GM04503 (cell line): ENCODE data around the gene BRSK2.

ENCODE experiments used
- DNase-seq: peaks from one replicate; pipeline ENCODE4 v3.0.0-alpha.2; 2012; ENCODE audit warnings: low read depth

The BRSK2 gene

DNA sequence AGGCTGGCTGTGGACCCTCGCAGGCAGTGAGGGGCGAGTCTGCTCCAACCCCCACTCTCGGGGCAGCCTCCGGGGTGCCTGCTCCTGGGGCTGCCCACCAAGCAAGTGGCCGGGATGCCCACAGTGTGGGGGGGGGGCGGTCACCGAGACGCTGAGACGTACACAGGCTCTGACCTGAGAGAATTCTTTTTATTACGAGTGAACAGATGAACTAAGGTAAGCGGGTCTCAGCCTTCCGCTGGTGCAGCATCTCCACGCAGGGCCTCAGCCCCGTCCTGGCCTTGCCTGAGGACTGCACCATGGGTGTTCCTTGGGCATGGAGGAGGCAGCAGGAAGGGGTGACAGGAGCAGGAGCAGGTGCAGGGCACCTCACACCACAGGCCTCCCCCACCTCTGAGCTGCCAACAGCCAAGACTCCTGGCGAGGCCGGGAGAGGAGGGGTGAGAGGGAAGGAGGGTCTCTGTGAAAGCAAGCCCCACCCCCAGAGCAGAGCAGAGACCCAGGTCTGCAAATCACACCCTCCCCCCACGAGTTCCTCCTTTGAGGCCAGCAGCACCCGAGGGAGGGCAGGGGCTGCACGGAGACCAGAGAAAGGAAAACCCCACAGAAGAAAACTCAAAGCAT lies 79.7 kb downstream of the BRSK2 start:
- no peak for DNase-seq

- DNase-seq: no peak
Measured at GRCh38 chr11:1469911-1470680, 80.4 kb downstream of the BRSK2 start.

GRCh38 chr11:1470681-1471611 lies 81.2 kb downstream of the BRSK2 start:
- DNase-seq: no peak

DNA sequence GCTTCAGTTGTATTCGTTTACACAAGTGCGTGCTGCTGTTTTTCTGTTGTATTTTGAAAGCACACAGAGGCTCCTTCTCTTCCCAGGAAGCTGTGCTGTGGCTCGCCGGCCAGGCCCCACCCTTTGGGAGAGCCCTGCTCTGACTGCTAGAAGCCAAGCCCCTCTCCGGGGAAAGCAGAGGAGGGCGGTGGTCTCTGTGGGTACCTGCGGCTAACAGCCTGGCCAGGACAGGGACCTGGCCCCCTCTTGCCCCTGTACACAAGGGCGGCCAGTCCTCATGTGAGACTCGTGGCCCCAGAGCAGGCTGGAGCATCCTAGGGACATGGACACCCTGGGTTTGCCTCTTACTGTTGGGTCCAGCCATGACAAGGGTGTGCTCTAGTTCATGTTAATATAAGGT lies 82.0 kb downstream of the BRSK2 start:
- no peak for DNase-seq

- no peak for DNase-seq
Measured at GRCh38 chr11:1472180-1473005, 82.7 kb downstream of the BRSK2 start.

- DNase-seq: no peak
Measured at GRCh38 chr11:1473011-1473628, 83.4 kb downstream of the BRSK2 start.

GRCh38 chr11:1473786-1474185 lies 84.1 kb downstream of the BRSK2 start:
- no peak for DNase-seq

- no peak for DNase-seq
Measured at GRCh38 chr11:1475841-1476240, 86.1 kb downstream of the BRSK2 start.

GRCh38 chr11:1476940-1477736 lies 87.4 kb downstream of the BRSK2 start:
- DNase-seq: no peak

- DNase-seq: no peak
Measured at GRCh38 chr11:1478011-1478410, 88.3 kb downstream of the BRSK2 start.

GRCh38 chr11:1478544-1478943 lies 88.8 kb downstream of the BRSK2 start:
- no peak for DNase-seq

- DNase-seq: no peak
Measured at GRCh38 chr11:1479006-1479677, 89.4 kb downstream of the BRSK2 start.

DNA sequence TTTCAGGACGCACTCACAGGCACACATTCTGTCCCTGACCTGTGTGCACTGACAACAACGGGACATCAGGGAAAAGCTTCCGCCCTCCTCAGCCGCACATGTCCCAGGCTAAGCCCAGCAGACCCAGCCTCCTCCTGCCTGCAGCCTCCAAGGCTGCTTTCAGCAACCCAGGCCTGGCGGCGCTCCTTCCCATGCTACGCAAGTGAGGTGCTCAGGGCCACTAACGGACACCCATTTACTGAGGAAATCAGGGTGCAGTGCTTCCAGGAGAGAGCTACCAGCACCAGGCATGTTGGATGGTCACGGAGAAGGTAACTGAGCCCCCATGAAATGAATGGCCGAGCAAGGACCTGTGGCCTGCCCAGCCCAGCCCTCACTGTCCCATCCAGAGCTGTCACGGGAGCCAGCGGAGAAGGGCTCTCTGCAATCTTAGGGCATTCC lies 90.0 kb downstream of the BRSK2 start:
- DNase-seq: no peak

DNA sequence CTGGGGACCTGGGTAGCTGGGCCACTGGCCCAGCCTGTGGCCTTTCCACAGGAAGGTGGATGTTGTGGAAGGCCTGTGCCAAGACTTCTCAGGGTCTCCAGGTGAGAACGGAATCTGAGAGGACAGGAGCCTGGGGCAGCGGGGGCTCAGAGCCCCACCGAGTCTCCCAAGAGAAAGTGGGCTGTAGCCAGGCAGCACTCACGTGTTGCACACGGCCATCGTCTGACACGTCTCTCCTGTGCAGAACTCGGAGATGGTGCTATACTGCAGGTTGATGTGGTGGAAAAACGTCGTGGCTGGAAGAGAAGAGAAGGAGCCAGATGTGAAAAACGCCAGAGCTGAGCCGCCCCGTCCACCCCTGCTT lies 90.4 kb downstream of the BRSK2 start:
- DNase-seq: no peak

DNA sequence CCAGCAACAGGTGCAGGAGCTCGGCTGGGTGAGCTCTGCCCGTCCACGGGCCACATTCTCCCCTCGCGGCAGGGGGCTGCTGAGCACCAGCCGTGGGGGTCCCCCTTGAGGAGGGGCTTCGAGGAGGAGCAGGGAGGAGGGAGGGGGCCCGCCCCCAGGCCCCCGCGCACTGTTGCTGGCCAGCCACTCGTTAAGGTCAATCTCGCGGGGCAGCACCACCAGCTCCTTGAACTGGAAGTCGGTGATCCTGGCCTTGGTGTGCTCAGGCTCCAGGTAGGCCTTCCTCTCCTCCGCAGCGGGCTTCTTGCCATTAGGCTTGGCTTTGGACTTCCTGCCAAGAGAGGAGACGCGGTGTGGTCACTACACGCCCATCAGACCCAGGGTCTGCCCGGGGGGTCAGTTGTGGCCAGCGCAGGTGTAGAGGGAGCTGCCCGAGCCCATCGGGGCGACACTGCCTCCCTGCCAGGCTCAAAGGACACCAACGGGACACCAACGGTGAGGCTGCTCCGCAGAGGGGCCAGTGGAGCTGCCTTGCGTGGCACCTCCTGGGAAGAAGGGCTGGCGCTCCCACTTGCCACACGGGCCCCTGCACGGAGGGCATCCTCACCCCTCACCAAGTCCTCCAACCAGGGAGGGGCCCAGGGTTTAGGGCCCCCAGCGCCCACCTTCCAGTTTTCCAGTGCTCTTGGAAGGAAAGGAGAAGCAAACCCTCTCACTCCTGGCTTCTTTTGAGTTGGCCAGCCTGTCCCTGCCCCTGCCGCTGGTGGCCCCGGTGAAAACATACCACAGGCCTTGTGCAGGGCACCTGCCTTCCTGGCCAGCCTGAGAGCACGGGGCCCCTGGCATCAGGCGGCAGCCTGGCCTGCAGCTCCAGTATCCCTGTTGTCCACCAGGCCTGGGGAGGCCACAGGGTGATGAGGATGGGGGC lies 91.1 kb downstream of the BRSK2 start:
- no peak for DNase-seq

GRCh38 chr11:1481483-1481825 lies 91.7 kb downstream of the BRSK2 start:
- DNase-seq: no peak

GRCh38 chr11:1481861-1482441 lies 92.2 kb downstream of the BRSK2 start:
- no peak for DNase-seq

- no peak for DNase-seq
Measured at GRCh38 chr11:1482581-1483444, 93.1 kb downstream of the BRSK2 start.
